Measurements from ENCODE around the gene AOC1. TPM values are rescaled to one million over a fixed set of nuclear protein-coding genes. Genes with fewer than 3 reads are reported as not detected.

The AOC1 gene
- total RNA-seq, 1 experiment from 2014 or later, result not detected

DNA sequence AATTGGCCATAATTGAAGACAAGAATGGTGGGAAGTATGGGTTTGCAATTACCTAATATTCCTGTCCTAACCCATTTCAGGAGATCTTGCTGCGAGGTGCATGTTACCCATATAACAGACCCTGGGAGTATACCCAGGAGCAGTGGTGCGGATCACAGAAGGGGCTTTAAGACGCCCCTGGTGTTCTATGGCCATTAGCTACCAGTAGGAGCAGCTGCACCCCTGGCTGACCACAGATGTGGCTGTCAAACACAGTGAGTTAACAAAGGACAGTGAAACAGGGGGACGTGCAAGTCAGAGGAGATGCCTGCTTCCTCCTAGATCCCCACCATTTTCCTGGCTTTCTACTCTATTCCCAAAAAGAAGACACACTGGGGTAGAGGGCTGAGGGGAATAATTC lies 25.2 kb downstream of the AOC1 start:
- intact Hi-C loops (cut with micrococcal nuclease; ENCODE audit: unreplicated experiment), result loop anchor here (1.0 kb wide), 1 partner anchor 99 kb away; no protein-coding TSS in a partner anchor
- ChIA-PET POLR2A (ENCODE audit: low non-redundant PET) (no interaction called here), CTCF (interaction anchor here (0.5 to 1.1 kb wide), 2 partner anchors 21 to 98 kb away, joined by 3 to 4 read pairs; no protein-coding TSS in a partner anchor)
- Histone ChIP-seq H3K9me3 (ENCODE audit: low read depth, low read length, poor library complexity, severe bottlenecking) (peaks cover 9% of the 10 kb centered on the region), H3K4me1 (ENCODE audit: insufficient read depth, low read length, poor library complexity, severe bottlenecking) (peaks cover 13% of the 10 kb centered on the region), H3K36me3 (ENCODE audit: insufficient read depth, low read length, poor library complexity, severe bottlenecking) (no peaks in the 10 kb centered on the region), H3K4me3 (ENCODE audit: low read depth, low read length, poor library complexity, severe bottlenecking) (no peak overlapping the region), H3K27me3 (replicated peaks; ENCODE audit: insufficient read depth, low read depth, low read length, poor library complexity) (peaks cover 4% of the 10 kb centered on the region), H3K27ac (ENCODE audit: low read depth, low read length, poor library complexity, severe bottlenecking) (no peak overlapping the region)
- no peak for TF ChIP-seq CTCF (conservative IDR thresholded peaks at IDR 0.05; ENCODE audit: low read depth, low read length)
- no peak for TF ChIP-seq EZH2 (IDR thresholded peaks at IDR 0.05; ENCODE audit: borderline replicate concordance, low read depth, low read length, poor library complexity, severe bottlenecking)
- DNase-seq (ENCODE audit: low spot score), result no peak
- no TSS peak for BruUV-seq (replicated peaks)

DNA sequence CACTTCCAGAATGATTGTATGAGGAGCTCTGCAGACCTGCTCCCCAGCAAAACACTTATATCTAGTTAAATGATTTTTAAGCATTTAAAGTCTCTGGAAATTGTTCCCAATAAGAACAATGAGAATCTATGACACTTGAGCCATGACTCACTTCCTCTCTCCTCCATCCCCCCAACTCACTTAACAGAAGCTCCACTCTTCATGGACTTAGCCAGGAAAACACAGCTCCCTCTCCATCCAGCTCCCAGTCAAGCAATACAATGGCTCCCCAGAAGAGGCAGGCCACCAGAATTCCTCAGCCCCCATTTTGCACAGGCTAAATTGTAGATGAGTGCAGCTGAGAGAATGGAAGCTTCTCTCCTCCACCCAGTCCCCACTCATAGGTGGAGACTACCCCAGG lies 27.0 kb downstream of the AOC1 start:
- Histone ChIP-seq H3K36me3 (ENCODE audit: insufficient read depth, low read length, poor library complexity, severe bottlenecking) (no peaks in the 10 kb centered on the region), H3K4me1 (ENCODE audit: insufficient read depth, low read length, poor library complexity, severe bottlenecking) (peaks cover 13% of the 10 kb centered on the region), H3K9me3 (ENCODE audit: low read depth, low read length, poor library complexity, severe bottlenecking) (peaks cover 9% of the 10 kb centered on the region), H3K27ac (ENCODE audit: low read depth, low read length, poor library complexity, severe bottlenecking) (no peak overlapping the region), H3K4me3 (ENCODE audit: low read depth, low read length, poor library complexity, severe bottlenecking) (no peak overlapping the region), H3K27me3 (replicated peaks; ENCODE audit: insufficient read depth, low read depth, low read length, poor library complexity) (peaks cover 4% of the 10 kb centered on the region)
- intact Hi-C loops (cut with micrococcal nuclease; ENCODE audit: unreplicated experiment), result no loop called here
- no peak for TF ChIP-seq EZH2 (IDR thresholded peaks at IDR 0.05; ENCODE audit: borderline replicate concordance, low read depth, low read length, poor library complexity, severe bottlenecking)
- TF ChIP-seq CTCF (conservative IDR thresholded peaks at IDR 0.05; ENCODE audit: low read depth, low read length), result no peak
- POLR2A ChIA-PET (ENCODE audit: low non-redundant PET), result no interaction called here
- no TSS peak for BruUV-seq (replicated peaks)
- peak; percentile 77 for DNase-seq (ENCODE audit: low spot score)
- CTCF ChIA-PET, result interaction anchor here (1.0 to 1.2 kb wide), 2 partner anchors 19 to 101 kb away, joined by 3 to 4 read pairs; no protein-coding TSS in a partner anchor

- H3K27me3 ChIP-seq (replicated peaks; ENCODE audit: insufficient read depth, low read depth, low read length, poor library complexity), result peaks cover 4% of the 10 kb centered on the region
- no peak overlapping the region for H3K4me3 ChIP-seq (ENCODE audit: low read depth, low read length, poor library complexity, severe bottlenecking)
- H3K36me3 ChIP-seq (ENCODE audit: insufficient read depth, low read length, poor library complexity, severe bottlenecking), result no peaks in the 10 kb centered on the region
- BruUV-seq (replicated peaks), result no TSS peak
- H3K9me3 ChIP-seq (ENCODE audit: low read depth, low read length, poor library complexity, severe bottlenecking), result peaks cover 9% of the 10 kb centered on the region
- intact Hi-C loops (cut with micrococcal nuclease; ENCODE audit: unreplicated experiment), result no loop called here
- peaks cover 13% of the 10 kb centered on the region for H3K4me1 ChIP-seq (ENCODE audit: insufficient read depth, low read length, poor library complexity, severe bottlenecking)
- H3K27ac ChIP-seq (ENCODE audit: low read depth, low read length, poor library complexity, severe bottlenecking), result no peak overlapping the region
- TF ChIP-seq EZH2 (IDR thresholded peaks at IDR 0.05; ENCODE audit: borderline replicate concordance, low read depth, low read length, poor library complexity, severe bottlenecking) (no peak), CTCF (conservative IDR thresholded peaks at IDR 0.05; ENCODE audit: low read depth, low read length) (no peak)
- POLR2A ChIA-PET (ENCODE audit: low non-redundant PET), result no interaction called here
- DNase-seq (ENCODE audit: low spot score), result no peak
- CTCF ChIA-PET, result no interaction called here
Measured at GRCh38 chr7:150881189-150881588, 28.9 kb downstream of the AOC1 start.

Measured in A673 (cell line).